Limb (tissue), 2 donors: ENCODE results near the gene ANKRD27.
"Not testable (repeated sequence)": the region's sequence is repeated elsewhere in the genome, so short reads cannot be mapped to it uniquely, and the experiment has no call there.

Experiments
- DNase-seq, 2 donors: peaks; one replicate each; pipeline ENCODE4 v3.0.0-alpha.2; 2016; ENCODE audit errors: extremely low spot score in 2 of 2

Gene ANKRD27

GRCh38 chr19:32606289-32606688 lies 68.7 kb downstream of the ANKRD27 start:
- no peak for DNase-seq

- DNase-seq, result no peak
Observed at GRCh38 chr19:32605544-32605943, 69.4 kb downstream of the ANKRD27 start.

- no peak for DNase-seq
Observed at GRCh38 chr19:32603961-32604360, 71.0 kb downstream of the ANKRD27 start.

- peak in 1 of 2 donors; percentile 53 for DNase-seq
Observed at GRCh38 chr19:32599736-32600157, 75.2 kb downstream of the ANKRD27 start.

GRCh38 chr19:32599258-32599657 lies 75.7 kb downstream of the ANKRD27 start:
- no peak for DNase-seq

- no peak for DNase-seq
Observed at GRCh38 chr19:32598022-32598421, 77.0 kb downstream of the ANKRD27 start.

GRCh38 chr19:32595491-32595890 lies 79.5 kb downstream of the ANKRD27 start:
- DNase-seq, result no peak

- DNase-seq, result no peak
Observed at GRCh38 chr19:32594021-32594420, 81.0 kb downstream of the ANKRD27 start.

GRCh38 chr19:32587747-32588504 lies 87.1 kb downstream of the ANKRD27 start:
- not testable (repeated sequence) for DNase-seq

GRCh38 chr19:32581705-32582179 lies 93.2 kb downstream of the ANKRD27 start:
- DNase-seq, result peak in 1 of 2 donors; percentile 6

GRCh38 chr19:32580901-32581704 lies 93.9 kb downstream of the ANKRD27 start, which contains the start of gene PDCD5:
Gene PDCD5, plus strand, starts transcription at chr19:32581190. Its CDS starts 72 bp downstream, at chr19:32581262.
- DNase-seq, result peak; percentile 95 to 99

GRCh38 chr19:32580353-32580900 lies 94.6 kb downstream of the ANKRD27 start:
- no peak for DNase-seq

GRCh38 chr19:32576790-32577189 lies 98.2 kb downstream of the ANKRD27 start:
- DNase-seq, result no peak

- DNase-seq, result no peak
Observed at GRCh38 chr19:32573492-32573794, 101.5 kb downstream of the ANKRD27 start.

GRCh38 chr19:32572700-32573491 lies 102.1 kb downstream of the ANKRD27 start:
- DNase-seq, result not testable (repeated sequence)

- DNase-seq, result not testable (repeated sequence)
Observed at GRCh38 chr19:32571471-32572075, 103.4 kb downstream of the ANKRD27 start.

GRCh38 chr19:32570081-32570785 lies 104.7 kb downstream of the ANKRD27 start:
- DNase-seq, result peak; percentile 52 to 65

- DNase-seq, result no peak
Observed at GRCh38 chr19:32567486-32567885, 107.5 kb downstream of the ANKRD27 start.

- DNase-seq, result no peak
Observed at GRCh38 chr19:32566246-32566830, 108.6 kb downstream of the ANKRD27 start.

- no peak for DNase-seq
Observed at GRCh38 chr19:32563761-32564160, 111.2 kb downstream of the ANKRD27 start.
